IMR-90 (cell line): ENCODE measurements around the gene CNBD2. TPM values are rescaled to one million over a fixed set of nuclear protein-coding genes. Genes with fewer than 3 reads are reported as not detected.

Experiments used
- ATAC-seq: fragments of 200-7000 bp; cut with Tn5 transposase; 2 replicates; pipeline ENCODE4 v1.9.1; 2020; ENCODE audit warnings: low read depth, mild to moderate bottlenecking, moderate library complexity
- BruUV-seq: library from RNA; stranded (reverse); fragments of 400-500 nt; replicated peaks from 2 replicates; lab custom pipeline; 2021; lab: Mats Ljungman, UMichigan
- CTCF ChIA-PET: fragments of 300-600 bp; formaldehyde crosslinking; extraction: SDS; loops from one replicate; lab custom pipeline; 2021; ENCODE audit warnings: antibody characterized with exemption; lab: Yijun Ruan, JAX
- POLR2A ChIA-PET: fragments of 300-600 bp; sonication (Branson Sonifier 250); formaldehyde crosslinking; loops from one replicate; lab custom pipeline; 2022; ENCODE audit warnings: antibody characterized with exemption; ENCODE audit not compliant: unreplicated experiment; lab: Charles Lee
- DNase-seq: peaks from one replicate; pipeline ENCODE4 v3.0.0; 2013
- H2AFZ ChIP-seq: replicated peaks from 2 replicates; pipeline ENCODE3; 2013; ENCODE audit warnings: low read length, mild to moderate bottlenecking; ENCODE audit not compliant: poor library complexity
- H2AK5ac ChIP-seq: 2 replicates; pipeline ENCODE4 v1.6.1; 2013; ENCODE audit warnings: low read depth, low read length, inconsistent platforms
- H2AK9ac ChIP-seq: replicated peaks from 2 replicates; pipeline ENCODE3; 2013; ENCODE audit warnings: mild to moderate bottlenecking, low read depth, low read length, moderate library complexity; ENCODE audit not compliant: poor library complexity
- H2BK120ac ChIP-seq: 2 replicates; pipeline ENCODE4 v1.6.1; 2013; ENCODE audit warnings: low read depth, low read length, inconsistent platforms
- H2BK15ac ChIP-seq: 3 replicates; pipeline ENCODE4 v1.6.1; 2013; ENCODE audit warnings: low read depth, low read length, inconsistent platforms
- H2BK20ac ChIP-seq: 2 replicates; pipeline ENCODE4 v1.6.1; 2013; ENCODE audit warnings: low read depth, mild to moderate bottlenecking, inconsistent platforms, low read length, moderate library complexity
- H2BK5ac ChIP-seq: 2 replicates; pipeline ENCODE4 v1.6.1; 2013; ENCODE audit warnings: mild to moderate bottlenecking, low read depth, low read length, inconsistent platforms; ENCODE audit not compliant: poor library complexity, severe bottlenecking
- H3K14ac ChIP-seq: replicated peaks from 2 replicates; pipeline ENCODE4 v1.6.1; 2013; ENCODE audit warnings: low read depth, low read length, inconsistent platforms
- H3K18ac ChIP-seq: 2 replicates; pipeline ENCODE4 v1.6.1; 2013; ENCODE audit warnings: low read depth, low read length, control low read depth
- H3K23ac ChIP-seq: 2 replicates; pipeline ENCODE4 v1.6.1; 2013; ENCODE audit warnings: low read depth, low read length, inconsistent platforms
- H3K27ac ChIP-seq: 2 replicates; pipeline ENCODE4 v1.5.1; 2013; ENCODE audit warnings: mild to moderate bottlenecking, control low read depth, low read length; ENCODE audit not compliant: insufficient read depth
- H3K27me3 ChIP-seq: 2 replicates; pipeline ENCODE4 v1.6.1; 2013; ENCODE audit warnings: low read length; ENCODE audit not compliant: control insufficient read depth, insufficient read depth
- H3K36me3 ChIP-seq: 2 replicates; pipeline ENCODE4 v1.6.1; 2013; ENCODE audit warnings: low read length, mixed read lengths; ENCODE audit not compliant: control insufficient read depth, insufficient read depth
- H3K4ac ChIP-seq: 2 replicates; pipeline ENCODE4 v1.6.1; 2013; ENCODE audit warnings: low read depth, low read length, inconsistent platforms
- H3K4me1 ChIP-seq: 2 replicates; pipeline ENCODE4 v1.6.1; 2013; ENCODE audit warnings: low read length, mixed read lengths; ENCODE audit not compliant: control insufficient read depth, insufficient read depth
- H3K4me2 ChIP-seq: 2 replicates; pipeline ENCODE4 v1.6.1; 2013; ENCODE audit warnings: low read depth, mild to moderate bottlenecking, control low read depth, low read length, moderate library complexity
- H3K4me3 ChIP-seq: 2 replicates; pipeline ENCODE4 v1.5.1; 2013; ENCODE audit warnings: low read depth, mild to moderate bottlenecking, control low read depth, low read length, moderate library complexity; ENCODE audit not compliant: insufficient read depth
- H3K56ac ChIP-seq: 2 replicates; pipeline ENCODE4 v1.6.1; 2013; ENCODE audit warnings: low read length, inconsistent platforms; ENCODE audit not compliant: insufficient read depth; ENCODE audit errors: extremely low read depth
- H3K79me1 ChIP-seq, 2 experiments: 2 replicates each; pipeline ENCODE4 v1.6.1; 2013; ENCODE audit warnings: low read length in 2 of 2, inconsistent platforms in 1 of 2, low read depth in 1 of 2
- H3K9ac ChIP-seq: 2 replicates; pipeline ENCODE4 v1.6.1; 2013; ENCODE audit warnings: low read depth, low read length, control low read depth
- H3K9me1 ChIP-seq: 2 replicates; pipeline ENCODE4 v1.6.1; 2013; ENCODE audit warnings: low read length, inconsistent platforms; ENCODE audit not compliant: insufficient read depth
- H3K9me3 ChIP-seq: 2 replicates; pipeline ENCODE4 v1.6.1; 2013; ENCODE audit warnings: low read length; ENCODE audit not compliant: control insufficient read depth, insufficient read depth
- H4K20me1 ChIP-seq: 2 replicates; pipeline ENCODE4 v1.6.1; 2013; ENCODE audit warnings: low read length, inconsistent platforms; ENCODE audit not compliant: insufficient read depth
- H4K5ac ChIP-seq: 2 replicates; pipeline ENCODE4 v1.6.1; 2013; ENCODE audit warnings: mild to moderate bottlenecking, low read depth, low read length, control low read depth
- H4K8ac ChIP-seq, 2 experiments: 2 replicates each; pipeline ENCODE4 v1.6.1; 2013; ENCODE audit warnings: low read depth in 2 of 2, low read length in 2 of 2, control low read depth in 1 of 2, inconsistent platforms in 1 of 2
- H4K91ac ChIP-seq: 2 replicates; pipeline ENCODE4 v1.6.1; 2013; ENCODE audit warnings: low read depth, low read length, inconsistent platforms; ENCODE audit not compliant: insufficient read depth
- BHLHE40 ChIP-seq: fragments of 150-350 bp; IDR thresholded peaks from 2 replicates; pipeline ENCODE4 v1.6.1; 2016; ENCODE audit warnings: mild to moderate bottlenecking, low read depth, low read length
- CEBPB ChIP-seq: IDR thresholded peaks from 2 replicates; pipeline ENCODE4 v1.6.1; 2012; ENCODE audit warnings: low read depth, low read length, improper control_type of control experiment
- CHD1 ChIP-seq: IDR thresholded peaks from 2 replicates; pipeline ENCODE4 v1.6.1; 2012; ENCODE audit warnings: low read depth, low read length, improper control_type of control experiment
- FOS ChIP-seq: fragments of 150-350 bp; IDR thresholded peaks from 2 replicates; pipeline ENCODE4 v1.6.1; 2016; ENCODE audit warnings: low read depth, low read length
- MAFK ChIP-seq: IDR thresholded peaks from 2 replicates; pipeline ENCODE4 v1.6.1; 2012; ENCODE audit warnings: low read depth, low read length, improper control_type of control experiment
- MAZ ChIP-seq: IDR thresholded peaks from 2 replicates; pipeline ENCODE4 v1.6.1; 2012; ENCODE audit warnings: low read depth, mild to moderate bottlenecking, low read length, improper control_type of control experiment, moderate library complexity, borderline replicate concordance
- MXI1 ChIP-seq: IDR thresholded peaks from 2 replicates; pipeline ENCODE4 v1.6.1; 2012; ENCODE audit warnings: low read depth, mild to moderate bottlenecking, low read length, moderate library complexity, borderline replicate concordance
- NFE2L2 ChIP-seq: fragments of 150-350 bp; IDR thresholded peaks from 2 replicates; pipeline ENCODE4 v1.6.1; 2016; ENCODE audit warnings: low read depth, mild to moderate bottlenecking, low read length
- POLR2A ChIP-seq: IDR thresholded peaks from 2 replicates; pipeline ENCODE4 v1.6.1; 2012; ENCODE audit warnings: mild to moderate bottlenecking, low read depth, low read length
- RAD21 ChIP-seq: IDR thresholded peaks from 2 replicates; pipeline ENCODE4 v1.6.1; 2012; ENCODE audit warnings: low read length, improper control_type of control experiment
- RCOR1 ChIP-seq: IDR thresholded peaks from 2 replicates; pipeline ENCODE4 v1.6.1; 2012; ENCODE audit warnings: mild to moderate bottlenecking, low read length, improper control_type of control experiment; ENCODE audit not compliant: insufficient replicate concordance
- RFX5 ChIP-seq: IDR thresholded peaks from 2 replicates; pipeline ENCODE4 v1.8.0; 2012; ENCODE audit warnings: low read depth, mild to moderate bottlenecking, low read length, moderate library complexity
- SMC3 ChIP-seq: fragments of 150-350 bp; IDR thresholded peaks from 2 replicates; pipeline ENCODE4 v1.6.1; 2016; ENCODE audit warnings: low read depth, mild to moderate bottlenecking, antibody characterized with exemption, low read length, moderate library complexity
- WGBS, 2 experiments: methylation state at CpG; one replicate each; pipeline versions ENCODE4 v1.1.5 to v1.1.7; 2013; ENCODE audit warnings: missing lambda C conversion rate in 2 of 2; ENCODE audit not compliant: insufficient read length in 1 of 2; ENCODE audit errors: extremely low coverage in 2 of 2; 5-methylcytosine and 5-hydroxymethylcytosine counted together
- dilution Hi-C: fragments of 300-500 bp; cut with HindIII; formaldehyde crosslinking; loops from one replicate; pipeline ENCODE4 v1.14.3; 2018; ENCODE audit warnings: low sequenced_read_pairs; ENCODE audit not compliant: unreplicated experiment
- in situ Hi-C: fragments of 300-500 bp; cut with MboI; formaldehyde crosslinking; loops from 3 replicates; pipeline ENCODE4 v1.14.3; 2019; ENCODE audit warnings: low sequenced_read_pairs, inconsistent platforms, mixed read lengths
- intact Hi-C: fragments of 100-400 bp; cut with micrococcal nuclease; formaldehyde crosslinking; loops from 2 replicates; pipeline ENCODE4 v1.10.0; 2022
- polyA plus RNA-seq, 3 experiments: library from polyadenylated mRNA; depleted of rRNA; stranded (reverse); fragments of >200 nt; gene quantifications; 2 replicates each; pipeline ENCODE4 v1.2.3, GENCODE V29; 2012; ENCODE audit warnings: low replicate concordance in 1 of 3
- total RNA-seq: library from RNA; depleted of rRNA; stranded (reverse); fragments of >200 nt; gene quantifications from 2 replicates; pipeline ENCODE4 v1.2.3, GENCODE V29; 2012
- TF ChIP-seq, protein P1 (sequence below): fragments of 150-350 bp; IDR thresholded peaks from 2 replicates; pipeline ENCODE4 v1.6.1; 2017; ENCODE audit warnings: mild to moderate bottlenecking, antibody characterized with exemption, low read length, low read depth
- TF ChIP-seq, protein P2 (sequence below): conservative IDR thresholded peaks from 2 replicates; pipeline ENCODE4 v1.5.1; 2012; ENCODE audit warnings: mild to moderate bottlenecking, low read depth, low read length, improper control_type of control experiment
- TF ChIP-seq, protein P3 (sequence below): fragments of 150-350 bp; IDR thresholded peaks from 2 replicates; pipeline ENCODE4 v1.6.1; 2016; ENCODE audit warnings: low read depth, mild to moderate bottlenecking, low read length, moderate library complexity, borderline replicate concordance

Gene CNBD2
- total and polyA plus RNA-seq, 2 of the 4 experiments (the other 2 are of a cell fraction), result 0.90 to 1.7 TPM

DNA sequence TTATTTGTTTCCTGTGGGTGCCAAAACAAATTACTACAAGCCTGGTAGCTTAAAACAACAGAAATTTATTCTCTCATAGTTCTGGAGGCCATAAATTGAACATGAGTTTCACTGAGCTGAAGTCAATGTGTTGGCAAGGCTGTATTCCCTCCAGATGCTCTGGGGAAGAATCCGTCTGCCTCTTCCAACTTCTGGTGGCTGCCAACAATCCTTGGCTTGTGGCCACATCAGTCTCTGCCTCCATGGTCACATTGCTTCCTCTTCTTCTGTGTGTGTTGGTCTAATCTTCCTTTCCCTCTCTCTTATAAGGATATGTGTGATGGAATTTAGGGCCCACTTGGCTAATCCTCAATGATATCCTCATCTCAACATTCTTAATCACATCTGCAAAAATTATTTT, 93.4 kb downstream of the CNBD2 start:
- no peak overlapping the region for H3K14ac ChIP-seq
- no peaks in the 10 kb centered on the region for H3K36me3 ChIP-seq
- dilution Hi-C loops (no loop called here), in situ Hi-C loops (no loop called here), intact Hi-C loops (no loop called here)
- H3K4me1 ChIP-seq, result 0 out of 2 replicates have a peak, but pooled peaks cover 1% of the 10 kb centered on the region
- H3K4ac ChIP-seq, result no peak overlapping the region
- no CpG with 5 or more reads among the region's 1 CpG for WGBS, 2 experiments
- no peak overlapping the region for H3K27ac ChIP-seq
- H2BK20ac ChIP-seq, result no peak overlapping the region
- H4K8ac ChIP-seq, result no peak overlapping the region
- H2BK120ac ChIP-seq, result no peak overlapping the region
- no peak overlapping the region for H3K23ac ChIP-seq
- H4K5ac ChIP-seq, result no peak overlapping the region
- BruUV-seq, result no TSS peak
- CTCF ChIA-PET, result no interaction called here
- no peaks in the 10 kb centered on the region for H3K79me1 ChIP-seq
- H3K9me1 ChIP-seq, result no peaks in the 10 kb centered on the region; the same call in 1 of the 2 replicates
- H2BK15ac ChIP-seq, result no peak overlapping the region
- H4K91ac ChIP-seq, result no peak overlapping the region
- H3K9me3 ChIP-seq, result no peaks in the 10 kb centered on the region
- no peak for ATAC-seq
- H2AK9ac ChIP-seq, result no peak overlapping the region
- H3K4me3 ChIP-seq, result no peak overlapping the region
- POLR2A ChIA-PET, result no interaction called here
- H3K27me3 ChIP-seq, result no peaks in the 10 kb centered on the region
- no peaks in the 10 kb centered on the region for H4K20me1 ChIP-seq
- H3K9ac ChIP-seq, result no peak overlapping the region
- no peak overlapping the region for H3K18ac ChIP-seq
- no peak for DNase-seq
- no peak overlapping the region for H3K56ac ChIP-seq
- no peak overlapping the region for H3K4me2 ChIP-seq
- no peak overlapping the region for H2BK5ac ChIP-seq
- TF ChIP-seq RAD21 (no peak), BHLHE40 (no peak), MAZ (no peak), POLR2A (no peak), RFX5 (no peak), CHD1 (no peak), RCOR1 (no peak), MXI1 (no peak), SMC3 (no peak), MAFK (no peak), FOS (no peak), CEBPB (no peak), NFE2L2 (no peak)
- TF ChIP-seq, protein P1, sequence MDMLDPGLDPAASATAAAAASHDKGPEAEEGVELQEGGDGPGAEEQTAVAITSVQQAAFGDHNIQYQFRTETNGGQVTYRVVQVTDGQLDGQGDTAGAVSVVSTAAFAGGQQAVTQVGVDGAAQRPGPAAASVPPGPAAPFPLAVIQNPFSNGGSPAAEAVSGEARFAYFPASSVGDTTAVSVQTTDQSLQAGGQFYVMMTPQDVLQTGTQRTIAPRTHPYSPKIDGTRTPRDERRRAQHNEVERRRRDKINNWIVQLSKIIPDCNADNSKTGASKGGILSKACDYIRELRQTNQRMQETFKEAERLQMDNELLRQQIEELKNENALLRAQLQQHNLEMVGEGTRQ, result no peak
- TF ChIP-seq, protein P2, sequence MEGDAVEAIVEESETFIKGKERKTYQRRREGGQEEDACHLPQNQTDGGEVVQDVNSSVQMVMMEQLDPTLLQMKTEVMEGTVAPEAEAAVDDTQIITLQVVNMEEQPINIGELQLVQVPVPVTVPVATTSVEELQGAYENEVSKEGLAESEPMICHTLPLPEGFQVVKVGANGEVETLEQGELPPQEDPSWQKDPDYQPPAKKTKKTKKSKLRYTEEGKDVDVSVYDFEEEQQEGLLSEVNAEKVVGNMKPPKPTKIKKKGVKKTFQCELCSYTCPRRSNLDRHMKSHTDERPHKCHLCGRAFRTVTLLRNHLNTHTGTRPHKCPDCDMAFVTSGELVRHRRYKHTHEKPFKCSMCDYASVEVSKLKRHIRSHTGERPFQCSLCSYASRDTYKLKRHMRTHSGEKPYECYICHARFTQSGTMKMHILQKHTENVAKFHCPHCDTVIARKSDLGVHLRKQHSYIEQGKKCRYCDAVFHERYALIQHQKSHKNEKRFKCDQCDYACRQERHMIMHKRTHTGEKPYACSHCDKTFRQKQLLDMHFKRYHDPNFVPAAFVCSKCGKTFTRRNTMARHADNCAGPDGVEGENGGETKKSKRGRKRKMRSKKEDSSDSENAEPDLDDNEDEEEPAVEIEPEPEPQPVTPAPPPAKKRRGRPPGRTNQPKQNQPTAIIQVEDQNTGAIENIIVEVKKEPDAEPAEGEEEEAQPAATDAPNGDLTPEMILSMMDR, result no peak
- TF ChIP-seq, protein P3, sequence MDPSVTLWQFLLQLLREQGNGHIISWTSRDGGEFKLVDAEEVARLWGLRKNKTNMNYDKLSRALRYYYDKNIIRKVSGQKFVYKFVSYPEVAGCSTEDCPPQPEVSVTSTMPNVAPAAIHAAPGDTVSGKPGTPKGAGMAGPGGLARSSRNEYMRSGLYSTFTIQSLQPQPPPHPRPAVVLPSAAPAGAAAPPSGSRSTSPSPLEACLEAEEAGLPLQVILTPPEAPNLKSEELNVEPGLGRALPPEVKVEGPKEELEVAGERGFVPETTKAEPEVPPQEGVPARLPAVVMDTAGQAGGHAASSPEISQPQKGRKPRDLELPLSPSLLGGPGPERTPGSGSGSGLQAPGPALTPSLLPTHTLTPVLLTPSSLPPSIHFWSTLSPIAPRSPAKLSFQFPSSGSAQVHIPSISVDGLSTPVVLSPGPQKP, result no peak
- H2AFZ ChIP-seq, result no peak overlapping the region
- H2AK5ac ChIP-seq, result no peak overlapping the region
